ENCODE data around the gene STON2. TPM values are rescaled to one million over a fixed set of nuclear protein-coding genes. Genes with fewer than 3 reads are reported as not detected.
"Not testable (repeated sequence)": the region's sequence is repeated elsewhere in the genome, so short reads cannot be mapped to it uniquely, and the experiment has no call there.

Gene STON2
- total RNA-seq, 4 donors from 2014 or later = 3.3 to 87.8 (median 11.0) TPM

DNA sequence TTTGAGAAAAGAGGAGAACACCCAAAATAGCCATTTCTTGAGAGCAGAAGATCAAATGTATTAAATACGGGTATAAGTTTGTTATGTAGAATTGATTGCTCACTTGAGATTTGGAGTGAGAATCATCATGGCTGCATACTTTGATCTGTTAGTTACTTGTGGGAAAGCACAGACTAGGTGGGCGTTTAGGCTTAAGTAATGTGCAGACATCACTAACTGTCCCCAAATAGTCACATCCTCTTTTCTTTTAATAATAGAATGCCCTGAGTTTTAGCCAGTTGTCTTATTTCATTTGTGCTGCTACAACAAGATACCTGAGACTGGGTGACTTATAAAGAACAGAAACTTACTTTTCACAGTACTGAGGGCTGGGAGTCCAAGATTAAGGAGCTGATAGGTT is 165.0 kb downstream of the STON2 start:
- Histone ChIP-seq H3K27ac (no peak overlapping the region), H3K27me3 (no peaks in the 10 kb centered on the region), H3K4me1 (no peaks in the 10 kb centered on the region), H3K4me3 (no peak overlapping the region), H3K36me3 (no peaks in the 10 kb centered on the region), H3K9me3 (no peaks in the 10 kb centered on the region)
- TF ChIP-seq POLR2A (IDR thresholded peaks at IDR 0.05) = no peak
- TF ChIP-seq, protein P1, sequence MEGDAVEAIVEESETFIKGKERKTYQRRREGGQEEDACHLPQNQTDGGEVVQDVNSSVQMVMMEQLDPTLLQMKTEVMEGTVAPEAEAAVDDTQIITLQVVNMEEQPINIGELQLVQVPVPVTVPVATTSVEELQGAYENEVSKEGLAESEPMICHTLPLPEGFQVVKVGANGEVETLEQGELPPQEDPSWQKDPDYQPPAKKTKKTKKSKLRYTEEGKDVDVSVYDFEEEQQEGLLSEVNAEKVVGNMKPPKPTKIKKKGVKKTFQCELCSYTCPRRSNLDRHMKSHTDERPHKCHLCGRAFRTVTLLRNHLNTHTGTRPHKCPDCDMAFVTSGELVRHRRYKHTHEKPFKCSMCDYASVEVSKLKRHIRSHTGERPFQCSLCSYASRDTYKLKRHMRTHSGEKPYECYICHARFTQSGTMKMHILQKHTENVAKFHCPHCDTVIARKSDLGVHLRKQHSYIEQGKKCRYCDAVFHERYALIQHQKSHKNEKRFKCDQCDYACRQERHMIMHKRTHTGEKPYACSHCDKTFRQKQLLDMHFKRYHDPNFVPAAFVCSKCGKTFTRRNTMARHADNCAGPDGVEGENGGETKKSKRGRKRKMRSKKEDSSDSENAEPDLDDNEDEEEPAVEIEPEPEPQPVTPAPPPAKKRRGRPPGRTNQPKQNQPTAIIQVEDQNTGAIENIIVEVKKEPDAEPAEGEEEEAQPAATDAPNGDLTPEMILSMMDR (IDR thresholded peaks at IDR 0.05) = no peak
- intact Hi-C loops (cut with DNase I; ENCODE audit: low total_unique reads) = no loop called here
- no peak for DNase-seq

DNA sequence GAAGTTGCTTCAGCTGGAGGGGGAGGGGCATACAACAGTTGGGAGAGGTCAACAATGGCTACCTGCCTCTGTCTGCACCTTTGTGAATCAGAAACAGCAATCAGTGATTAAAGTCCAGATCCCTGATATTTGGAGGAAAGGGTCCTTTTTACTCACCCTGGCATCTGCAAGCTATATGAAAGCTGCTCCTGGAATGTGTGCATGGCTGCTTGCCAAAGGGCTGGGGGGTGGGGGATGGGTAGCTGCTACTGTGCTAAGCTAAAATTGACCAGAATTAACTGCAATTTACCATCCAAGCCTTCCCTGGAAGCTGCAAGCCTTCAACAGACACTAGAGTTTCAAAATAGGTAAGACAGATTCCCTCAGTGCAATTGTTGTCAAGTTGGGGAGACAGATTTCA is 165.8 kb downstream of the STON2 start:
- no peak for DNase-seq
- no peaks in the 10 kb centered on the region for H3K9me3 ChIP-seq
- H3K4me3 ChIP-seq = no peak overlapping the region
- TF ChIP-seq, protein P1 (IDR thresholded peaks at IDR 0.05) = no peak
- TF ChIP-seq POLR2A (IDR thresholded peaks at IDR 0.05) = no peak
- H3K27ac ChIP-seq = no peak overlapping the region
- intact Hi-C loops (cut with DNase I; ENCODE audit: low total_unique reads) = no loop called here
- H3K36me3 ChIP-seq = no peaks in the 10 kb centered on the region
- no peaks in the 10 kb centered on the region for H3K4me1 ChIP-seq
- H3K27me3 ChIP-seq = no peaks in the 10 kb centered on the region

DNA sequence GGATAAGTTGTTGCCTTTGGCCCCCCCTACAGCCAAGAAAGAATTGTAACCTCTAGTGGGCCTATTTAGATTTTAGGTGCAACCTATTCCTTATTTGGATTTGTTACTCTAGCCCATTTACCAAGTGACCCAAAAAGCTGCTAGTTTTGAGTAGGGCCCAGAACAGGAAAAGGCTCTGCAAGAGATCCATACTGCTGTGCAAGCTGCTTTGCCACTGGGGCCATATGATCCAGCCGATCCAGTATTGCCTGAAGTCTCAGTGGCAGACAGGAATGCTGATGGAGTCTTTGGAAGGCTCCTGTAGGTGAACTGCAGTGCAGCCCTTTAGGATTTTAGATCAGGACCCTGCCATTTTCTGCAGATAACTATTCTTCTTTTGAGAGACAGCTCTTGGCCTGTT is 166.5 kb downstream of the STON2 start:
- no peaks in the 10 kb centered on the region for H3K36me3 ChIP-seq
- no peak overlapping the region for H3K27ac ChIP-seq
- no peaks in the 10 kb centered on the region for H3K9me3 ChIP-seq
- no peak for TF ChIP-seq POLR2A (IDR thresholded peaks at IDR 0.05)
- TF ChIP-seq, protein P1 (IDR thresholded peaks at IDR 0.05) = no peak
- no peak overlapping the region for H3K4me3 ChIP-seq
- no peaks in the 10 kb centered on the region for H3K4me1 ChIP-seq
- no peaks in the 10 kb centered on the region for H3K27me3 ChIP-seq
- intact Hi-C loops (cut with DNase I; ENCODE audit: low total_unique reads) = no loop called here
- DNase-seq = no peak

DNA sequence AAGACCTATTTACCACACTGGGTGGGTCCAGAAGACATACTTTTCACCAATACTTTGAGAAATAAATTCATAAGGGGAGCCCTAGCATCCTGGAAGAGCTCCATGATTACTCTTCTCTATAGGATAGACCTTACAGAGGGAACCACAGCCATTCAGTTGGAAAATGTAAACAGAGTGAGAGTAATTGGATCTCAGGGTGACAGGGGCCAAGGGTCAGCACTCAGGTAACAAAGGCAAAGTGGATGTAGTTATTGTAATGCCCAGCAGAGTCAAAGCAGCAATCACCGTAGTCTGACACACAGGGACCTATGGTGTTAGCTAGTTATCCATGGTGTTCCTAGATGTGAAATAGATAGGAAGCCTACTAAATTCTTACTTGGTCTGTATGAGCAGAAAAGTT is 168.6 kb downstream of the STON2 start:
- Histone ChIP-seq H3K4me1 (no peaks in the 10 kb centered on the region), H3K27me3 (no peaks in the 10 kb centered on the region), H3K36me3 (no peaks in the 10 kb centered on the region), H3K4me3 (no peak overlapping the region), H3K27ac (no peak overlapping the region), H3K9me3 (no peaks in the 10 kb centered on the region)
- TF ChIP-seq, protein P1 (IDR thresholded peaks at IDR 0.05) = no peak
- TF ChIP-seq POLR2A (IDR thresholded peaks at IDR 0.05) = no peak
- DNase-seq = no peak
- intact Hi-C loops (cut with DNase I; ENCODE audit: low total_unique reads) = no loop called here

DNA sequence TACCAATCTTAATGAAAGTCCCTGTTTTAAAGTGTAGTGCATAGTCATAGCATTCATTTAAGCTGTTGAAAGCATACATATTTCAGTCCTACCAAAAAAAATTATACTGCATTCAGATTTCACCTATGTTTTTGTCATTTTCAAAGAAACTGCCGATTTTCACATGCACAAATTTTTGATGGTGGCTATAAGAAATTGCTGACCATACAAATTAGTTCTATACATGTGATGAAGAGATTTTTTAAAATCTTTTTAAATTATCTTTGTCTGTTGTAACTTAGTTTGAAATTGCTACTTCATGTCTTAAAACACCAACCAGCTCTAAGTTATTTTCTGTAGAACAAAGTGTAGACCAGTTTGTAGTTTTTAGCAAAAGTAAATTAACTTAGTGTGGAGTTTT is 175.9 kb downstream of the STON2 start:
- Histone ChIP-seq H3K27ac (no peak overlapping the region), H3K4me3 (no peak overlapping the region), H3K27me3 (no peaks in the 10 kb centered on the region), H3K36me3 (no peaks in the 10 kb centered on the region), H3K9me3 (no peaks in the 10 kb centered on the region), H3K4me1 (no peaks in the 10 kb centered on the region)
- intact Hi-C loops (cut with DNase I; ENCODE audit: low total_unique reads) = no loop called here
- TF ChIP-seq, protein P1 (IDR thresholded peaks at IDR 0.05) = no peak
- no peak for TF ChIP-seq POLR2A (IDR thresholded peaks at IDR 0.05)
- DNase-seq = no peak

DNA sequence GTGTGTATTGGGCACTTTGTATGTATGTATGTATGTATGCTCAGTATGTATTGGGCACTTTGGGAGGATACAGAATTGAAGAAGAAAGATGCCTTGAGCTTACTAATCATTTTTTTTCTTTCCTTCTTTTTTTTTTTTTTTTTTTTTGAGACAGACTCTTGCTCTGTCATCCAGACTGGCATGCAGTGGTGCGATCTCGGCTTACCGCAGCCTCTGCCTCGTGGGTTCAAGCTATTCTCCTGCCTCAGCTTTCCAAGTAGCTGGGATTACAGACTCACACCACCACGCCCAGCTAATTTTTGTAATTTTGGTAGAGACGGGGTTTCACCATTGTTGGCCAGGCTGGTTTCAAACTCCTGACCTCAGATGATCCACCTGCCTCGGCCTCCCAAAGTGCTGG is 176.3 kb downstream of the STON2 start:
- H3K27me3 ChIP-seq; H3K27ac ChIP-seq; H3K4me1 ChIP-seq; H3K36me3 ChIP-seq; intact Hi-C loops (cut with DNase I; ENCODE audit: low total_unique reads); H3K4me3 ChIP-seq; DNase-seq; H3K9me3 ChIP-seq: not testable (repeated sequence)

Measured in uterus (tissue), 4 donors.